IPS-15b (cell line): ENCODE measurements around the gene TNFRSF25.
"Not testable (repeated sequence)": the region's sequence is repeated elsewhere in the genome, so short reads cannot be mapped to it uniquely, and the experiment has no call there.

Source experiments
- H3K27me3 ChIP-seq: one replicate; pipeline ENCODE4 v1.6.1; 2013; ENCODE audit warnings: low read length; ENCODE audit not compliant: control insufficient read depth, insufficient read depth
- H3K36me3 ChIP-seq: one replicate; pipeline ENCODE4 v1.6.1; 2013; ENCODE audit warnings: low read length; ENCODE audit not compliant: control insufficient read depth, insufficient read depth
- H3K4me1 ChIP-seq: one replicate; pipeline ENCODE4 v1.6.1; 2013; ENCODE audit warnings: mild to moderate bottlenecking, low read length; ENCODE audit not compliant: control insufficient read depth, insufficient read depth
- H3K4me3 ChIP-seq: one replicate; pipeline ENCODE4 v1.5.1; 2013; ENCODE audit warnings: low read depth, low read length
- H3K9ac ChIP-seq: one replicate; pipeline ENCODE4 v1.6.1; 2013; ENCODE audit warnings: low read depth, mild to moderate bottlenecking, low read length
- H3K9me3 ChIP-seq: one replicate; pipeline ENCODE4 v1.6.1; 2013; ENCODE audit warnings: mild to moderate bottlenecking, low read length; ENCODE audit not compliant: control insufficient read depth, insufficient read depth

Gene TNFRSF25

GRCh38 chr1:6499296-6499695 is 33.3 kb upstream of the TNFRSF25 start:
- Histone ChIP-seq H3K27me3 (peaks cover 14% of the 10 kb centered on the region), H3K9me3 (no peaks in the 10 kb centered on the region), H3K4me3 (no peak overlapping the region), H3K4me1 (peaks cover 7% of the 10 kb centered on the region), H3K36me3 (no peaks in the 10 kb centered on the region), H3K9ac (no peak overlapping the region)

- Histone ChIP-seq H3K27me3 (peaks cover 14% of the 10 kb centered on the region), H3K36me3 (no peaks in the 10 kb centered on the region), H3K9ac (no peak overlapping the region)
Observed at GRCh38 chr1:6498576-6499111, 32.7 kb upstream of the TNFRSF25 start.

GRCh38 chr1:6497867-6498575 is 32.0 kb upstream of the TNFRSF25 start:
- H3K36me3 ChIP-seq = no peaks in the 10 kb centered on the region
- H3K4me3 ChIP-seq = peak overlapping the region; percentile 55
- peaks cover 14% of the 10 kb centered on the region for H3K27me3 ChIP-seq
- no peak overlapping the region for H3K9ac ChIP-seq
- H3K9me3 ChIP-seq = no peaks in the 10 kb centered on the region
- H3K4me1 ChIP-seq = peaks cover 7% of the 10 kb centered on the region

More at GRCh38 chr1:6498576-6499111, 32.7 kb upstream of the TNFRSF25 start:
- Histone ChIP-seq H3K4me3 (no peak overlapping the region), H3K9me3 (no peaks in the 10 kb centered on the region), H3K4me1 (peaks cover 7% of the 10 kb centered on the region)

GRCh38 chr1:6497215-6497866 is 31.4 kb upstream of the TNFRSF25 start:
- Histone ChIP-seq H3K36me3 (no peaks in the 10 kb centered on the region), H3K4me1 (peaks cover 7% of the 10 kb centered on the region), H3K9ac (no peak overlapping the region), H3K27me3 (peaks cover 14% of the 10 kb centered on the region), H3K9me3 (no peaks in the 10 kb centered on the region), H3K4me3 (peak overlapping the region; percentile 58)

- H3K9ac ChIP-seq = no peak overlapping the region
Observed at GRCh38 chr1:6496890-6497214, 30.9 kb upstream of the TNFRSF25 start.

GRCh38 chr1:6496365-6496721 is 30.4 kb upstream of the TNFRSF25 start:
- Histone ChIP-seq H3K27me3 (peaks cover 14% of the 10 kb centered on the region), H3K4me3 (peak overlapping the region; percentile 58), H3K9ac (no peak overlapping the region), H3K36me3 (no peaks in the 10 kb centered on the region), H3K9me3 (no peaks in the 10 kb centered on the region), H3K4me1 (peaks cover 12% of the 10 kb centered on the region)

More at GRCh38 chr1:6496890-6497214, 30.9 kb upstream of the TNFRSF25 start:
- Histone ChIP-seq H3K4me1 (peaks cover 7% of the 10 kb centered on the region), H3K27me3 (peaks cover 14% of the 10 kb centered on the region), H3K36me3 (no peaks in the 10 kb centered on the region), H3K4me3 (peak overlapping the region; percentile 58), H3K9me3 (no peaks in the 10 kb centered on the region)

GRCh38 chr1:6495540-6496364 is 29.8 kb upstream of the TNFRSF25 start:
- peak overlapping the region; percentile 58 for H3K4me3 ChIP-seq
- peaks cover 12% of the 10 kb centered on the region for H3K4me1 ChIP-seq

GRCh38 chr1:6495041-6495441 is 29.1 kb upstream of the TNFRSF25 start:
- no peaks in the 10 kb centered on the region for H3K9me3 ChIP-seq
- H3K36me3 ChIP-seq = no peaks in the 10 kb centered on the region
- H3K4me1 ChIP-seq = peaks cover 12% of the 10 kb centered on the region
- peaks cover 14% of the 10 kb centered on the region for H3K27me3 ChIP-seq
- no peak overlapping the region for H3K9ac ChIP-seq
- no peak overlapping the region for H3K4me3 ChIP-seq

More at GRCh38 chr1:6495540-6496364, 29.8 kb upstream of the TNFRSF25 start:
- Histone ChIP-seq H3K9ac (no peak overlapping the region), H3K36me3 (no peaks in the 10 kb centered on the region), H3K9me3 (no peaks in the 10 kb centered on the region), H3K27me3 (peaks cover 14% of the 10 kb centered on the region)

GRCh38 chr1:6494627-6495026 is 28.7 kb upstream of the TNFRSF25 start:
- Histone ChIP-seq H3K9ac (no peak overlapping the region), H3K9me3 (no peaks in the 10 kb centered on the region), H3K27me3 (peaks cover 14% of the 10 kb centered on the region), H3K4me3 (no peak overlapping the region), H3K36me3 (no peaks in the 10 kb centered on the region), H3K4me1 (peaks cover 12% of the 10 kb centered on the region)

- H3K9ac ChIP-seq, H3K4me3 ChIP-seq, H3K36me3 ChIP-seq, H3K9me3 ChIP-seq: not testable (repeated sequence)
- peaks cover 14% of the 10 kb centered on the region for H3K27me3 ChIP-seq
- H3K4me1 ChIP-seq = peaks cover 12% of the 10 kb centered on the region
Observed at GRCh38 chr1:6493834-6494223, 27.9 kb upstream of the TNFRSF25 start.

GRCh38 chr1:6491966-6492365 is 26.0 kb upstream of the TNFRSF25 start:
- H3K4me1 ChIP-seq = peaks cover 12% of the 10 kb centered on the region
- no peak overlapping the region for H3K4me3 ChIP-seq
- peaks cover 9% of the 10 kb centered on the region for H3K27me3 ChIP-seq
- H3K36me3 ChIP-seq = no peaks in the 10 kb centered on the region
- no peaks in the 10 kb centered on the region for H3K9me3 ChIP-seq
- no peak overlapping the region for H3K9ac ChIP-seq
